Tongue (tissue), 2 donors: ENCODE data around the gene HES5. TPM values are rescaled to one million over a fixed set of nuclear protein-coding genes. Genes with fewer than 3 reads are reported as not detected.

Experiments used
- DNase-seq: peaks from one replicate; pipeline ENCODE4 v3.0.0-alpha.2; 2015
- total RNA-seq: library from RNA; depleted of rRNA; stranded (reverse); fragments of >200 nt; gene quantifications from one replicate; pipeline ENCODE4 v1.2.3, GENCODE V29; 2014

The HES5 gene
- total RNA-seq, 1 donor from 2014 or later = 2.8 TPM

DNA sequence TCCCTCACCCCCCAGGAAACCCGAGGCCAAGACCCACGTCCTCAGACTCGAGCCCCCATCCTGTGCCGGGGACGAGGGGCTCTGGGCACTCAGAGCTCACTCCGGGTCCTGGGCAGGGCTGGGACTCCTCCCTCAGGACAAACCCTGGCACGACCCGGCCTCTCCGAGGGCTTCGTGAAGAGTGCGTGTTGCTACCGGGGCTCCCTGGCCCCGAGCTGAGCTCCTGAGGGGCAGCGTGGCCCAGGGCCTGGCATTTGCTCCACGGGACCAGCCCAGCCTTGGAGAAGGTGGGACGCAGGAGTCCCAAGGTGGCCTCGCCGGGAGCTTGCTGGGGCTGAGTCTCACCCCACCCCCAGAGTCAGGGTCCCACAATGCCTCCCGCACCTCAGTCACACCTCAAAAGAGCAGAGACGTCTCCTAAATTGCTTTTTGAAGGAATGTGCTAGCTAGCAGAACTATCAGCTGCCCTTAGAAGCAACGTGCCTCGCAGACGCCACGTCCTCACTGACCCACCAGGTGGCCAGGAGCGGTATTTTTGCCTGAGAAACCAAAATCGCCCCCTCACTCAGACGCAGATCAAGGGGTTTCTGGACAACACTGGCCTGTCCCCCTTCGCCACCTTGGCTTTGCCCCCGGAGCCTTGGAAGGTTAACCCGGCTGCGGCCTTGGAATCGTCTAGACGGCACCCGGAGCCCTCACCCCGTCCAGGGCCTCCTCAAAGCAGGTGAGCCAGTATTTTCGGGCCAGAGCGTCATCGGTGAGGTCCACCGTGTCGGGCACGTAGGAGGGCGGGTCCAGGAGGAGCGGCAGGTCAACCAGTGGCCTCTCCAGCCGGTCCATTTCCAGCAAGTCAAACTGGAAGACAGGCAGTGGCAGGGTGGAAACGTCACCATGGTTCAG, 14.9 kb downstream of the HES5 start:
- no peak for DNase-seq

DNA sequence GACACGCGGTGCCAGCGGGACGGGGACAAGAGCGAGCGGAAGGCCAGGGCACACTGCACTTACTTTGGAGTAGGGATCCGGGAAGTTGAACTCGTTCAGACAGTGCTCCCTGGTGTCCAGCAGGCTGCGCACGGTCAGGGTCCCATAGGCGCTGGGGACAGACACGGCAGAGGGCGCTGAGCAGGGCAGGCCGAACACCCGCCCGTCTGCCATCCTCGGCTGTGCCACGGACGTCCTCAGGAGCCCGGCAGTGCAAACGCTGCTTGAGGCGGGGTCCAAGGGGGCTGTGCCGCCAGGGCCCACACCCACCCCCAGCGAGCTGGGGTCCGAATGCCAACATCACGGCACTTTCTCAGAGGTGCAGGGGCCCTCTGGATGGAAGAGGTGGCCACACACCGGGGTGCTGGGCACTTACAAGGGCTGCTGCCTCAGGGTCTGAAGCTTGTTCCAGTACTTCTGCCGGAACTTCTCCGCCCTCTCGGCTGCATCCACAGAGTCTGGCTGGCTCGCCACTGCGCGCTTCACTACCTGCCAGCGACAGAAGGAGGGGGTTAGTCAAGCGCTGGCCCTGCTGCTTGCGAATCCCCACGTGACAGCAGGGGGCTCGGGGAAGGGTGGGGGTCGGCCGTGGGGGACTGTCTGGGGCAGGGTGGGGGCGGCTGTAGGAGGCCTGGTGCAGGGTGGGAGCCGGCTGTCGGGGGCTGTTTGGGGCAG, 16.0 kb downstream of the HES5 start:
- no peak for DNase-seq

DNA sequence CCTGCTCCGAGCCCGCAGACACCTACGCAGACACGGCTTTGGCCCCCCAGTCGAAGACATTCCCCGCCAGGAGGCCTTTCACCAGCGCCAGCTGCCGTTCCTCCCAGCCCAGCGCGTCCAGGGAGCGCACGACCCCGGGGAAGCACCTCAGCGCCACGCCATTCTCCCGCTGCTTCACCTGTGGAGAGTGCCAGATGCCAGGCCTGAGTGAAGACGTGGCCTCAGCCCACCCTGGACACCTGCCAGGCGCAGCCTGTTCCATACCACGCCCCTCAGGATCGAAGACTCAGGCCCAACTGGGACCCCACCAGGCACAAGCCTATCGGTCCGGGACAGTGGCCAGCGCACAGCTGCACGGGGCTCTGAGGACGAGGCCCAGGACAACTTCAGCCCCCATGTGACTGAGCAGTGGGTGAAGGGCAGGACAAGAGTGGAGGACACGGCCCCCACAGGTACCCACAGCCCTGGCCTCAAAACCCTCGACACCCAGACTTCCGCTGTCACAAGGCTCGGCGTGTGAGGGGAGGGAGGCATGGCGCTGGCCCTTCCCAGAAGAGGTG, 17.1 kb downstream of the HES5 start:
- DNase-seq = no peak

DNA sequence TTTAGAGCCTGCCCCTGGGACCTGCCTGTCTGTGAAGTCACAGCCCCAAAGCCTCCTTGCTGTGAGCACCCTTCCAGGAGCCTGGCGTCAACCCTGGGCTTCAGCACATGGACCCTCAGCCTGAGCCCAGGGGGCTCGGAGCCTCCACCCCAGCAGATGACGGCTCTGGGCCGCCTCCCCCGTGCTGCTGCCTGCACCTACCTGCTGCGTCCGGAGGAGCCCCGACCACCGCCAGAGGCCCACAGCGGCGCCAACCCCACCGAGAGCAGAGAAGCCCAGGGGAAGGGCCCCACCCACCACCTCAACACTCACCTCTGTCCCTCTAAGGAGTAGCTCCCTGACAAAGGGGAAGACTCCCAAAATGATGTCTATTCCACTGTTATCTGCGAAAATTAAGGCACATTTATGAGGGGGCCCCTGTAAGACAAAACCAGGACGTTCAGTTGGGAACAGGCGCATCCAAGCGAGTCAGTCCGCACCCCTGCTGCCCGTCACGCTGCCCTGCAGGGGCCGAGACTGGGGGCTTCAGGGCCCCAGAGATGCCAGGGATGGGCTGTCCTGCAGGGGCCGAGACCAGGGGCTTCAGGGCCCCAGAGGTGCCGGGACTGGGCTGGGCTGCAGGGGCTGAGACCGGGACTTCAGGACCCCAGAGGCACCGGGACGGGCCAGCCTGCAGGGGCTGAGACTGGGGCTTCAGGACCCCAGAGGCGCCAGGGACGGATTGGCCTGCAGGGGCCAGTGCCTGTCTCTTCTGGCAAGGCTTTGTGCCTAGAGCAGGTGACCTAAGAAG, 19.5 kb downstream of the HES5 start:
- no peak for DNase-seq

DNA sequence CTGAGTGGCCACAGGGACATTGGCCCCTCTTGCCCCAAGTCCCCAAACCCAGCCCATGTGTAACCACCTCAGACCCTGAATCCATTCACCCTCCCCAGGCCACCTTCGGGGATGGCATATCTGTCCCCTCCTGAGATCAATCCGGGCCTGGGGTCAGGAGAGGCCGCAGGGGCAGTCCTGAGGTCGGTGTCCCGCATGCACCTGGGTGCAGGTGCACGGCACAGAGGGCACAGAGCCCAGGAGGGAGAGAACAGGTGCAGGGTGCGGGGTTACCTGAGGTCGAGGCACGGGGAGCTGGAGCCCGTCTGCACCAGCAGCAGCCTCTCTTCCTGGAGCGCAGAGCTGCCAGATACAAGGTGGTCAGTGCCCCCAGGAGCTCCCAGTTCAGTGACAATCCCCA, 20.5 kb downstream of the HES5 start:
- DNase-seq = no peak

DNA sequence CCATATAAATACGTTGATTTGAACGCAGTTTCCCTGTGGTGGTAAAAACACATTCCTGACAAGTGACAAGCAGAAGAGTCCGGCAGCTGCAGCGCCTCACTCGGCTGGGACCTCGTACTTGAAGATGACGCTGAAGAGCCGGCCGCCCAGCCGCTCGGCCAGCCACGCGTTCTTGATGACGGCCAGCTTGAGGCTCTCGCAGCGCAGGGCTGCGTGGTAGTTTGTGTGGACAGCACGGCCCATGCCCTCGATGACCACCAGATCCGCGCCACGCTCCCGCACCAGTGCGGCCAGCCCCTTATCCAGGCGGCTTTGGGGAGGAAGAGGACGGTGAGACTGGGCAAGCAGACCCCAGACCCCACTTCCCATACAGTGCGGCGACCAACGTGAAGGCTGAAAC, 21.3 kb downstream of the HES5 start:
- DNase-seq = no peak

DNA sequence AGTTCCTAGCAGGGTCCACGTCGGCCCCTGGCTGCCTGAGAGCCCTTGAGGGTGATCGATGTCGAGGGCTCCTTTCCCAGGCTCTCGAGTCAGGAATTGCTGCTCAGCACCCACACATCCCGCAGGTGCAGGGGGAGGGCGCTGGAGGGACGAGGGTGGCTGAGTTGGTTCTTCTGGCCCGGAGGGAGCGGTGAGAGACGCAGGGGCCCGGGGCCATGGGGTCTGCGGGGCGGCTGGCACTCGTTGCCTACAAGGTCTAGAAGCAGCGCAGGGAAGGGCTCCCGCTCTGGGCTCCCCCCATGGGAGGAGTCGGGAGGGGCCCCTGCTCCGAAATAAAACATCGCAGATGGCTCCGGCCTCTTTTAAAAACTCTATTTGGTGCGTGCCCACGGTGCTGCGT, 21.9 kb downstream of the HES5 start:
- DNase-seq = no peak

DNA sequence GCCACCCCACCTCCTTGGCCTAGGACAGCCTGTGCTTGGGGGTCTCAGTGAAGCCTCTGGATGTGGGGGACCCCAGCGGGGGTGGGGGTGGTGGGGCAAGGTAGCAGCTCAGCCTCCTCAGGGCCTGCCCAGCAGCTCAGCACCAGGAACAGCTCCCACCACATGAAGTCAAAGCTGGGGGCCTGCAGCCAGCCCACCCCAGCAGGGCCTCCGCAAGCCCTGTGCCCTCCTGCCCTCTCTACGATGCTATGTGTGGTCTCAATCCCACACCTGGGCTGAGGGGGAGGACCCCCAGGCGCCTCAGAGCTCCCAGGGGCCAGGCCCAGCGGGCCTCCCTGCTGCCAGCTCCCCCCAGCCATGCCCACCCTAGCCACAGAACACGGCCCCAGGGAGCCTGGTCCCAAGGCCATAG, 22.3 kb downstream of the HES5 start:
- no peak for DNase-seq

DNA sequence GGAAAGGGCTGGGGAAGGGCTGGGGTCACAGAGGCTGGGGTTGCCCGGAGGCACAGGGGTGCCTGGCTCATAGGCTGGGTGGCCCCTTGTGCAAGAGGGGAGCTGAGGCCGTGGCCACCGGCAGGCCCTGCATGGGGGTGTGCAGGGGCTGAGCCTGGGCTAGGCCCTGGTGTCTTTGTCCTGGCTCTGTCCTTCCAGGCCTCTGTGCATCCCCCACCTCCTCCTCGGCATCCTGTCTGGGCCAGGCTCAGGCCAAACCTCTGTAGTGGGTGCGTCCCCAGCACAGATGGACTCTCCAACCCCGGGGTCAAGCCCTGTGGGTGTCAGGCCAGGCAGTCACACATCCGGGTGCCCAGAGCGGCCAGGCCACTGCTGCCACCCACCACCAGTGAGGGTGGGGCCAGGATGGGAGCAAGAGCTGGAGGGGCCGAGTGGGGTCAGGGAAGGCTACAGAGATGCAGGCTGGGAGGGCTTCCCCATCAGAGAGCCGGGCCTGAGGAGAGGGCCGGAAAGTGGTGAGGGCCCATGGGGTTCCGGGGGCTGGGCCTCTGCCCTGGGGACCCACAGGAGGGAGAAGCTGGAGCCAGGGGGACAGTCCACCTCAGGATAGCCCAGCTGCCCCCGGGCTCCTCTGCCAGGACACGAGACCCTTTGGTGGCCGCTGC, 23.0 kb downstream of the HES5 start:
- DNase-seq = no peak

DNA sequence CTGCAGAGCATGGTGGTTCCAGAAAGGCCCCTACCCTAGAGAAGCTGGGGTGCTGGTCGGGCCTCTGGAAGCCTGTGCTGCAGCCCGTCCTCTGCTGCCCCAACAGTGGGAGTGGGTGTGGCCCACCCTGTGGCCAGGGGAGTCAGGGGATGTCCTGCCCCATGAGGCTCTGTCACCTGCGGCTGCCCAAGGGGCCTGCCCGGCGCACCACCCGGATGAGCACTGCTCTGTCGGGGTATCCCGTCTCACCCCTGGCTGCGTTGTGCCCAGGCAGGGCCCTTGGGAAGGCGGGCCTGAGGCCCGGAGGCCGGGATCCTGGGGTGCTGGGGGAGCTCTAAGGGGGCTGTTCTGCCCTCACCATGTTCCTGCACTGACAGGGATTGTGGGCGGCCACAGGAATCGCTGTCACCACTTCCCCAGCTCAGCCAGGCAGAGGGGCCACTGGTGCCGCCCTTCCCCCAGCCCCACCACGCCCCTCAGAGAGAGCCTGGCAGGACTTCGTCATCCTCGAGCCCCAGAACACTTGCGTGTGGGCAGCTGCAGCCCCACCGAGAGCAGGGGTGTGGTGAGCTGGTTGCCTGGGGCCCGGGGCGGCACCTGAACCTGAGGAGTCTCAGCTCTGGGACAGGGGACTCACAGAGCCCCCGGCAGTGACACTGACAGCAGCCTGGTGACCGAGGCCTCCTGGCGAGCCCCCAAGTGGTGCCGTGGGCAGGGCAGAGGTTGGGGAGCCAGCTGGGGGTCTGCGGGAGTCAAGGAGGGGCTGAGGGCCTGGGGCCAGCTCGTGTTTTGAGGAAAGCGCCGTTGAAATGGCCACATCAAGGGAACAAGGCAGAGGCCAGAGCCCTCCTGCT, 23.8 kb downstream of the HES5 start:
- peak; percentile 67 for DNase-seq

DNA sequence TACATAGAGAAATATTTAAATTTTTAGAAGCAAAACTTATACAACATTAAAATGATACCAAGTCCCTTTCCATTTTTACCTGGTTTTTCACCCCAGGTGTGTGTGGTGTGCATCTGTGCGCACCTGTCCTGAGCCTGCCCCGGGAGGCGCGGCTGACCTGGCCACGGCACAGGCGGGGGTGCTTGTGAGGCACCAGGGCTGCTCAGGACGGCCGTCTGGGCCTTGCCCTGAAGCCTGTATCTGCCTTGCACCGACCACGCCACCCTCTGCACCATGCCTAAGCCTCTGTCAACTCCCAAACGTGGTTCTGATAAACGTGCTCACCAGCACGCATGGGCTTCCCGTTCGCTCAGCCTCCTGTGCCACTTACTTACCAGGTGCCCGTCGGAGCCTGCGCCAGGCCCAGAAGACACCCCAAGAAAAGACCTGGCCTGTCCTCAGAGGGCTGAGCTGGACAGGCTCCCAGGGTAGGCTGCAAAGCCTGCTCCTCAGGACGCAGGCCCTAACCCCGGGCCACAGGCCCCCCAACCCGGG, 24.5 kb downstream of the HES5 start:
- no peak for DNase-seq

DNA sequence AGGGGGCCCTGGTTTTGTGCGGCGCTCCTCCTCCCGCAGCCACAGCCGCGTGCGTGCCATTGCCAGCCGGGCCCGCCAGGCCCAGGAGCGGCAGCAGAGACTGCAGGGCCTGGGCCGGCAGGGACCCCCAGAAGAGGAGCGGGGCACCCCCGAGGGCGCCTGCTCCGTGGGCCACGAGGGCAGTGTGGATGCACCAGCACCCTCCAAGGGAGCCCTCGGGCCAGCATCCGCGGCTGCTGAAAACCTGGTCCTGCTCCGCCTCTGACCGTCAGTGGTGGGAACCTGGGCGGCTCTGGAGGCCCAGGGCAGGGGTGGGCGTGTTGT, 25.2 kb downstream of the HES5 start:
- no peak for DNase-seq

DNA sequence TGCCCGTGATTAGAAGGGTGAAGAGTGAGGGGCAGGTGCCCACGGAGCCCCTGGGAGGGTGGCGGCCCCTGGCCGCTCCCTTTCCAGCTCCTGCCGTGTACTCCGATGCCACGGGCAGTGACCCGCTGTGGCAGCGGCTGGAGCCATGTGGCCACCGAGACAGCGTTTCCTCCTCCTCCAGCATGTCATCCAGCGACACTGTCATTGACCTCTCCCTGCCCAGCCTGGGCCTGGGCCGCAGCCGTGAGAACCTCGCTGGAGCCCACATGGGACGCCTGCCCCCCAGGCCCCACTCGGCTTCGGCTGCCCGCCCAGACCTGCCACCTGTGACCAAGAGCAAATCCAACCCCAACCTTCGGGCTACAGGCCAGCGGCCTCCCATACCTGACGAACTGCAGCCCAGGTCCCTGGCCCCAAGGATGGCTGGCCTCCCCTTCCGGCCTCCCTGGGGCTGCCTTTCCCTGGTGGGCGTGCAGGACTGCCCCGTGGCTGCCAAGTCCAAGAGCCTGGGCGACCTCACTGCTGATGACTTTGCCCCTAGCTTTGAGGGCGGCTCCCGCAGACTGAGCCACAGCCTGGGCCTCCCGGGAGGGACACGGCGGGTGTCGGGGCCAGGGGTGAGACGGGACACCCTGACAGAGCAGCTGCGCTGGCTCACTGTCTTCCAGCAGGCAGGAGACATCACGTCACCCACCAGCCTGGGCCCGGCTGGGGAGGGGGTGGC, 25.7 kb downstream of the HES5 start:
- DNase-seq = peak; percentile 80

DNA sequence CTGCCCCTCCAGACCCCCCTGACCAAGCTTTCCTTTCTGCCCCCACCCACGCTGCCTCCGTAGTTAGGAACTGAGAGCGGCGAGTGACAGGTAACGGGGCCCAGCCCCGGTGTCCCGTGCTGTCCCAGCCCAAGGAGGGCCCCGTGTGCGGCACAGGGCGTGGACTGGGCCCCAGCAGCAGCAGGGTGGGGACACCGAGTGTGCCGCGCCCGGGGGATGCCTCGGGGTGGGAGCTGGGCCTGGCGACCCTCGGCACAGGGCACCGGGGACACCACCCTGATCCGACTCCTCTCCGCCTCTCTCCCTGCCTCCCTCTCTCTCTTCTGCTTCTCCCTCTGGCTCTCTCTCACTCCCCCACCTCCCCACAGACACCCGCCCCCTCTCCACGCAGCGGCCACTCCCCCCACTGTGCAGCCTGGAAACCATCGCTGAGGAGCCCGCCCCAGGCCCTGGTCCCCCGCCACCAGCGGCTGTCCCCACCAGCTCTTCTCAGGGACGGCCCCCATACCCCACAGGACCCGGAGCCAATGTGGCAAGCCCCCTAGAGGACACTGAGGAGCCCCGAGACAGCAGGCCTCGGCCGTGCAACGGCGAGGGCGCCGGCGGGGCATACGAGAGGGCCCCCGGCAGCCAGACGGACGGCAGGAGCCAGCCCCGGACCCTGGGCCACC, 26.4 kb downstream of the HES5 start:
- no peak for DNase-seq

DNA sequence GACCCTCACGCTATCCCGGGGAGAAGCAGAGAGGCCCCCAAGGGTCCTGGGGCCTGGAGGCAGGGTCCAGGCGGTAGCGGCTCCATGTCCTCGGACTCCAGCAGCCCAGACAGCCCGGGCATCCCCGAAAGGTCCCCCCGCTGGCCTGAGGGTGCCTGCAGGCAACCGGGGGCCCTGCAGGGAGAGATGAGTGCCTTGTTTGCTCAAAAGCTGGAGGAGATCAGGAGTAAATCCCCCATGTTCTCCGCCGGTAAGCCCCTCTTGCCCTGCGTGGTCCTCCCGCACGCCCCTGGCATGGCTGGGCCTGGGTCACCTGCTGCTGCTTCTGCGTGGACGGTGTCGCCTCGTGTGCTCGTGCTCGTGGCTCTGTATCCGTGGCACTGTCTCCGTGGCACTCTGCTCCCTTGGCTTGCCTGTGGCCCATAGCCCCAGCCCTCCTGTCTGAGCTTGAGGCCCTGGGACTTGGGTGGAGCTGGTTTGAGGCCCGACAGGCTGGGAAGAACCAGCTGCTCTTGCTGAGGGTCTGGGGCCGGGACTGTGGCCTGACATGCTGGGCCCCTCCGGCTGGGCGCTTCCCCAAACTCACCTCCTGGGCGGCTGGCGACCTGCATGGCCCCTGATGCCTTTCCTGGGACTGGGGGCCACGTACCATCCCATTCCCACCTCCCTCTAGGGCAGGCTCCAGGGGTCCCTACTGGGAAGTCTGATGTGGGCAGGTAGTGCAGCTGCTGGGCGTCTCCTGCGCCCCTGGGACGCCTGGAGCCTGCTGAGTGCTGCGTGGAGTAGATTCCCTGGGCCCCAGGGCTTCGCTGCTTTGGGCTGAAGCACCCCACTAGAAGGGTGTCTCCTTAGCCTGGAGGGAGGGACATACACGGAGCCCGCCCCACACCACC, 27.2 kb downstream of the HES5 start:
- DNase-seq = no peak

DNA sequence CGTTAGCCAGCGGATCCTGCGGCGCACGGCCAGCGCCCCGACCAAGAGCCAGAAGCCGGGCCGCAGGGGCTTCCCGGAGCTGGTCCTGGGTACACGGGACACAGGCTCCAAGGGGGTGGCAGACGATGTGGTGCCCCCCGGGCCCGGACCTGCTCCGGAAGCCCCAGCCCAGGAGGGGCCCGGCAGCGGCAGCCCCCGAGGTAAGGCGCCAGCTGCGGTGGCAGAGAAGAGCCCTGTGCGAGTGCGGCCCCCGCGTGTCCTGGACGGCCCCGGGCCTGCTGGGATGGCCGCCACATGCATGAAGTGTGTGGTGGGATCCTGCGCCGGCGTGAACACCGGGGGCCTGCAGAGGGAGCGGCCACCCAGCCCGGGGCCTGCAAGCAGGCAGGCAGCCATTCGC, 27.9 kb downstream of the HES5 start:
- DNase-seq = no peak

DNA sequence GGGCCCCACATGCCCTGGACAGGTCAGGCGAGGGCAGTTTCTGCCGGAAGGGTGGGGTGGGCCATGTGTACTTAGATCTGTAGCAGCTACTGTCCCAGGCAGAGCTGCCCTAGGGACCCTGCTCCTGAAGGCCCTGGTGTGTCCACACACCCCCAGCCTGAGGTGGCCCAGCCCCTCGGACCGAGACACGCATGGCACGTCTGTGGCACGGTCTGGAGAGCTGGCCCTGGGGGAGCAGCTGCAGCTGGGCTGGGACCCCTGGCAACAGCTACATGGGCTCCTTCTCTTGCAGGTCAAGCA, 28.3 kb downstream of the HES5 start:
- no peak for DNase-seq

DNA sequence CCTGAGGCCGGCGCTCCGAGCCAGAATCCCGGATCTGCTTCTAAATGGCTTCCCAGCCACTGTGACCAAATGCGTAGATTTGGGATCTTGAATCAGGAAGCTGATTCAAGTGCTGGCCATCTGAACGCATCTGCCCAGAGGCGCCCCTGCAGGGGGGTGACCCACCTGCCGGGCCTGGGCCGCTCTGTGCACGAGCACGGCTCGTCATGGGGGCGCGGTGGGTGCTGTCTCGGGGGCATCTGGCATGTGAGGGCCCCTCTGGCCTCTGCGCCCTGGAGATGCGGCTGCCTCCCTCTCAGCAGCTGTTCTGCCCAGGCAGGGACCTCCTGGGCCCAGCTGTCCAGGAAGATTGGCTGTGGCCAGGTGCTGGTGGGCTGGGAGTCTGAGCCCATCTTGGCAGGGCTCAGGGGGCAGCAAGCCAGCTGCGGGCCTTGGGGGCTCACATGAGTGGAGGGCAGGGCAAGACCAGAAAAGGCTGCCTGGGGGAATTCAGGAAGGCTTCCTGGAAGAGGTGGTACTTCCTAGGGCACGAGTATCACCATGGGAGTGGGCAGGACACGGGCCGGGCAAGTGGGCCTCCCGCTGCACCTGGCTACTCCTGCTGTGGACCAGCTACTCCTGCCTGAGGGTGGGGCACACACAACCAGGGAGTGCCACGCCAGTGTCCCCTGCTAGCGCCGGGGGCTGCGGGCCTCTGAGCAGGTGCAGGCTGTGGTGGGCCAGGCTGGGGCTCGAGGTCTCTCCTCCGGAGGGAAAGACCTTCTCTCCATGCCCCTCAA, 28.8 kb downstream of the HES5 start:
- DNase-seq = peak; percentile 94
